PC-3 (cell line): ENCODE measurements around the gene PRRG3.

Source experiments
- EZH2 ChIP-seq: fragments of 300-600 bp; sonication (generic); IDR thresholded peaks from one replicate; pipeline ENCODE4 v1.6.1; 2017; ENCODE audit warnings: antibody characterized with exemption, mild to moderate bottlenecking, low read length; ENCODE audit not compliant: unreplicated experiment
- EZH2phosphoT487 ChIP-seq: fragments of 300-600 bp; sonication (generic); IDR thresholded peaks from 2 replicates; pipeline ENCODE4 v1.6.1; 2018; ENCODE audit warnings: mild to moderate bottlenecking, antibody characterized with exemption, low read length, borderline replicate concordance
- TF ChIP-seq, protein P1 (sequence below): fragments of 300-600 bp; sonication (generic); conservative IDR thresholded peaks from 2 replicates; pipeline ENCODE4 v1.5.1; 2017; ENCODE audit warnings: antibody characterized with exemption, low read depth, mild to moderate bottlenecking, low read length

DNA sequence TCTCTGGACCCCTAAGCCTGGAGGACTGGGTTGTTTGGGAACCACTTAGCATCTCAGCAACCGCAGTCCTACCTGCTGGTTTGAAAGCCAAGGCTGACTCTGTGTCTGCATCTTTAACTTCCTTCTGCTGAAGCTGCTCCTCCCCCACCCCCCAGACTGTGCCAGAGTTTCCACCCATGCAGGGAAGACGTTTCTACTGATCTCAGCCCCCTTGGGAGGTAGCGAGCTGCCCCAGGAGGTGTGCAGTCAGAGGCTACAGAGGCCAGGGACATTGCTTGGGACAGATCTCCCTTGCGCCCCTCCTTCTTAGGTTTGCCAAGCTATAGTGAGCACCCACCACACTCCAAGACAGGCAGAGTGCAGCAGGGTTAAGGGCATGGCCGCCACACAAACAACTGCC lies 15.9 kb downstream of the PRRG3 start:
- TF ChIP-seq, protein P1, sequence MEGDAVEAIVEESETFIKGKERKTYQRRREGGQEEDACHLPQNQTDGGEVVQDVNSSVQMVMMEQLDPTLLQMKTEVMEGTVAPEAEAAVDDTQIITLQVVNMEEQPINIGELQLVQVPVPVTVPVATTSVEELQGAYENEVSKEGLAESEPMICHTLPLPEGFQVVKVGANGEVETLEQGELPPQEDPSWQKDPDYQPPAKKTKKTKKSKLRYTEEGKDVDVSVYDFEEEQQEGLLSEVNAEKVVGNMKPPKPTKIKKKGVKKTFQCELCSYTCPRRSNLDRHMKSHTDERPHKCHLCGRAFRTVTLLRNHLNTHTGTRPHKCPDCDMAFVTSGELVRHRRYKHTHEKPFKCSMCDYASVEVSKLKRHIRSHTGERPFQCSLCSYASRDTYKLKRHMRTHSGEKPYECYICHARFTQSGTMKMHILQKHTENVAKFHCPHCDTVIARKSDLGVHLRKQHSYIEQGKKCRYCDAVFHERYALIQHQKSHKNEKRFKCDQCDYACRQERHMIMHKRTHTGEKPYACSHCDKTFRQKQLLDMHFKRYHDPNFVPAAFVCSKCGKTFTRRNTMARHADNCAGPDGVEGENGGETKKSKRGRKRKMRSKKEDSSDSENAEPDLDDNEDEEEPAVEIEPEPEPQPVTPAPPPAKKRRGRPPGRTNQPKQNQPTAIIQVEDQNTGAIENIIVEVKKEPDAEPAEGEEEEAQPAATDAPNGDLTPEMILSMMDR, result no peak
- no peak for TF ChIP-seq EZH2
- no peak for TF ChIP-seq EZH2phosphoT487
